K562 (cell line): ENCODE results near the gene SHB. TPM values are rescaled to one million over a fixed set of nuclear protein-coding genes. Genes with fewer than 3 reads are reported as not detected.

ENCODE experiments used
- ASH1L ChIP-seq: fragments of 450-650 bp; IDR thresholded peaks from 2 replicates; pipeline ENCODE4 v1.6.1; 2018; ENCODE audit warnings: borderline replicate concordance, mild to moderate bottlenecking, low read depth; ENCODE audit not compliant: partially characterized antibody
- BACH1 ChIP-seq: fragments of 200-800 bp; sonication (Bioruptor generic); IDR thresholded peaks from 2 replicates; pipeline ENCODE4 v1.6.1; 2016; ENCODE audit warnings: missing genetic modification characterization, missing compliant biosample characterization
- CEBPB ChIP-seq: fragments of 450-650 bp; IDR thresholded peaks from 2 replicates; pipeline ENCODE4 v1.6.1; 2016; ENCODE audit warnings: missing genetic modification characterization, missing compliant biosample characterization
- CHCHD3 ChIP-seq: fragments of 250-450 bp; sonication (Bioruptor Pico); IDR thresholded peaks from 2 replicates; pipeline ENCODE4 v2.1.2; 2022; ENCODE audit warnings: mild to moderate bottlenecking
- GTF3C2 ChIP-seq: IDR thresholded peaks from 3 replicates; pipeline ENCODE4 v1.6.1; 2011; ENCODE audit warnings: borderline replicate concordance, mild to moderate bottlenecking, moderate library complexity; ENCODE audit not compliant: insufficient read length; ENCODE audit errors: extremely low read depth
- JUND ChIP-seq, 2 experiments: IDR thresholded peaks; 2 replicates in 1 of 2; 3 replicates in 1 of 2; pipeline ENCODE4 v1.6.1; 2011; ENCODE audit warnings: borderline replicate concordance in 2 of 2, low read depth in 2 of 2, low read length in 2 of 2, improper control_type of control experiment in 1 of 2, missing biosample characterization in 1 of 2, missing genetic modification characterization in 1 of 2, missing genetic modification reagents in 1 of 2
- NCOA1 ChIP-seq: fragments of 450-650 bp; IDR thresholded peaks from 2 replicates; pipeline ENCODE4 v1.6.1; 2016; ENCODE audit warnings: low read depth
- PATZ1 ChIP-seq: fragments of 250-450 bp; sonication (Bioruptor Pico); IDR thresholded peaks from 2 replicates; pipeline ENCODE4 v1.5.0; 2020; ENCODE audit warnings: mild to moderate bottlenecking, borderline replicate concordance
- PCBP2 ChIP-seq: fragments of 200-400 bp; formaldehyde crosslinking; IDR thresholded peaks from 2 replicates; pipeline ENCODE4 v1.6.1; 2018; ENCODE audit warnings: low read length, low read depth, mild to moderate bottlenecking, moderate library complexity; ENCODE audit not compliant: poor library complexity, severe bottlenecking
- SRSF7 ChIP-seq: fragments of 200-400 bp; formaldehyde crosslinking; optimal IDR thresholded peaks from 2 replicates; pipeline ENCODE3; 2017; ENCODE audit warnings: mild to moderate bottlenecking, low read depth, low read length
- ZNF318 ChIP-seq, 2 experiments: fragments of 450-650 bp; IDR thresholded peaks; 2 replicates each; pipeline ENCODE4 v1.6.1; 2016; ENCODE audit warnings: mild to moderate bottlenecking in 2 of 2, borderline replicate concordance in 1 of 2, low read depth in 1 of 2, moderate library complexity in 1 of 2
- polyA plus RNA-seq, 8 experiments: library from polyadenylated mRNA; depleted of rRNA in 4 of 8; stranded (reverse) in 5 of 8; unstranded in 3 of 8; fragments of >200 nt; fragmentation: Nextera tagmentation in 2 of 8; fragmentation: Illumina TruSeq in 1 of 8; extraction: Ambion mirVana in 2 of 8; extraction: Trizol in 1 of 8; gene quantifications; 2 replicates each; pipeline versions ENCODE4 v1.2.1 to v1.2.3, GENCODE V29; 2011 to 2014; ENCODE audit warnings: inconsistent platforms in 1 of 8, missing spikeins in 1 of 8
- total RNA-seq, 7 experiments: library from RNA; depleted of rRNA in 6 of 7; stranded (reverse); fragments of >200 nt in 6 of 7; fragmentation: Illumina TruSeq in 2 of 7; extraction: Trizol in 2 of 7; gene quantifications; 2 replicates each; pipeline versions ENCODE4 v1.2.1 to v1.2.3, GENCODE V29; 2011 to 2021; ENCODE audit warnings: low replicate concordance in 1 of 7

Gene SHB
- total and polyA plus RNA-seq, 9 of the 15 experiments (the other 6 are each of a cell fraction or from before 2014, with no cell fraction given) = 0.78 to 16.0 (median 5.3) TPM

GRCh38 chr9:38039907-38040682 is 28.9 kb downstream of the SHB start (continued):
- peak; percentile 52 for TF ChIP-seq GTF3C2
- TF ChIP-seq SRSF7 = no peak
- TF ChIP-seq ASH1L = no peak
- 0 out of 2 replicates have a peak, but pooled peaks have one; percentile 10 for TF ChIP-seq BACH1 (tag)
- no peak for TF ChIP-seq CHCHD3 (CRISPR knock-in tag)
- peak; percentile 70 for TF ChIP-seq CEBPB (tag)
- TF ChIP-seq NCOA1 = no peak
- TF ChIP-seq PATZ1 = no peak
- peak; percentile 41 for TF ChIP-seq JUND (IDR thresholded peaks at IDR 0.05; ENCODE audit: borderline replicate concordance, low read depth, low read length)
- no peak for TF ChIP-seq JUND (tag; IDR thresholded peaks at IDR 0.05; ENCODE audit: borderline replicate concordance, low read depth, low read length)
- no peak for TF ChIP-seq PCBP2
- no peak for TF ChIP-seq ZNF318 (IDR thresholded peaks at IDR 0.05; ENCODE audit: borderline replicate concordance in 1 of 2, low read depth in 1 of 2)
